DOHH2 (cell line): ENCODE measurements around the gene CBLL1.

Experiments
- H3F3A ChIP-seq: fragments of 200-600 bp; sonication (generic), shearing (Covaris generic); 2 replicates; pipeline ENCODE4 v1.6.0; 2016; ENCODE audit warnings: antibody characterized with exemption, mild to moderate bottlenecking; ENCODE audit not compliant: control insufficient read depth, insufficient read depth
- H3K27ac ChIP-seq: fragments of 200-600 bp; sonication (generic); 2 replicates; pipeline ENCODE4 v1.5.1; 2014; ENCODE audit warnings: low read depth, mild to moderate bottlenecking, low read length, moderate library complexity
- H3K27me3 ChIP-seq: fragments of 200-600 bp; sonication (generic); 2 replicates; pipeline ENCODE4 v1.6.1; 2014; ENCODE audit warnings: mild to moderate bottlenecking, low read length, mixed read lengths; ENCODE audit not compliant: control insufficient read depth
- H3K36me3 ChIP-seq: fragments of 200-600 bp; sonication (generic); 2 replicates; pipeline ENCODE4 v1.6.1; 2014; ENCODE audit warnings: mild to moderate bottlenecking, low read length, moderate library complexity, mixed read lengths; ENCODE audit not compliant: control insufficient read depth
- H3K4me1 ChIP-seq: fragments of 200-600 bp; sonication (generic); 2 replicates; pipeline ENCODE4 v1.6.1; 2014; ENCODE audit warnings: mild to moderate bottlenecking, low read length, mixed read lengths; ENCODE audit not compliant: control insufficient read depth
- H3K4me2 ChIP-seq: fragments of 200-600 bp; sonication (generic); 2 replicates; pipeline ENCODE4 v1.6.0; 2014; ENCODE audit warnings: mild to moderate bottlenecking, low read length, moderate library complexity
- H3K4me3 ChIP-seq: fragments of 200-600 bp; sonication (generic); 2 replicates; pipeline ENCODE4 v1.5.1; 2014; ENCODE audit warnings: mild to moderate bottlenecking, low read length, mixed read lengths
- H3K79me2 ChIP-seq: fragments of 200-600 bp; sonication (generic); 2 replicates; pipeline ENCODE4 v1.6.1; 2014; ENCODE audit warnings: mild to moderate bottlenecking, low read length, mixed read lengths; ENCODE audit not compliant: control insufficient read depth
- H3K9me2 ChIP-seq: fragments of 200-600 bp; sonication (generic); replicated peaks from 2 replicates; pipeline ENCODE4 v1.6.1; 2014; ENCODE audit warnings: mild to moderate bottlenecking, low read length, mixed read lengths; ENCODE audit not compliant: control insufficient read depth
- H3K9me3 ChIP-seq: fragments of 200-600 bp; sonication (generic); 2 replicates; pipeline ENCODE4 v1.6.1; 2014; ENCODE audit warnings: antibody characterized with exemption, low read length, mixed read lengths; ENCODE audit not compliant: control insufficient read depth, insufficient read depth
- H4K20me1 ChIP-seq: fragments of 200-600 bp; sonication (generic); 2 replicates; pipeline ENCODE4 v1.6.0; 2014; ENCODE audit warnings: low read depth, mild to moderate bottlenecking, antibody characterized with exemption, low read length, moderate library complexity; ENCODE audit not compliant: control insufficient read depth, insufficient read depth
- CTCF ChIP-seq: fragments of 200-600 bp; sonication (generic); IDR thresholded peaks from one replicate; pipeline ENCODE4 v1.5.1; 2014; ENCODE audit warnings: antibody characterized with exemption, mild to moderate bottlenecking, low read depth, low read length; ENCODE audit not compliant: poor library complexity, severe bottlenecking
- EZH2phosphoT487 ChIP-seq: fragments of 200-600 bp; sonication (generic); IDR thresholded peaks from 2 replicates; pipeline ENCODE4 v1.6.1; 2017; ENCODE audit warnings: borderline replicate concordance, mild to moderate bottlenecking, antibody characterized with exemption, low read length, moderate library complexity, mixed read lengths

Gene CBLL1

DNA sequence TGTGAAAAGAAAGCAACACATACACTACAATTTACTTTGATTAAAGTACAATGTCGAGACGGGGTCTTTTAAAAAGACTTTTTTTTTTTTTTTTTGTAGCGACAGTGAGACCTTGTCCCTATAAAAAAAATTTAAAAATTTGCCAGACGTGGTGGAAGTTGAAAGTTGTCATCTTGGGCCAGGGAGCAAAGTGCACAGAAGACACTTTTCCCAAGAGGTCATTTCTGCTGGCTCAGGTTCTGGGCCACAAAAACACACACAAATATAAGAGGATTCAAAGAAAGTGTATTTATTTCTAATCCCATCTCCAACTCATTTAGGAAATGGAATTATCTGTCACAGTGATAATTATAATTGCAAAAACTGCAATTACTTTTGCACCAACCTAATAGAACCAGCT, 34.3 kb downstream of the CBLL1 start:
- Histone ChIP-seq H3K36me3 (no peaks in the 10 kb centered on the region), H3K27ac (no peak overlapping the region), H3K79me2 (no peaks in the 10 kb centered on the region), H3K27me3 (peaks cover 18% of the 10 kb centered on the region), H3K9me3 (no peaks in the 10 kb centered on the region), H3K4me3 (no peak overlapping the region), H3K4me2 (no peak overlapping the region), H3K4me1 (no peaks in the 10 kb centered on the region), H3F3A (no peaks in the 10 kb centered on the region), H3K9me2 (no peaks in the 10 kb centered on the region), H4K20me1 (no peaks in the 10 kb centered on the region)
- TF ChIP-seq CTCF, result no peak
- no peak for TF ChIP-seq EZH2phosphoT487

- H3K9me3 ChIP-seq, result no peaks in the 10 kb centered on the region
- no peaks in the 10 kb centered on the region for H3K36me3 ChIP-seq
- H3K79me2 ChIP-seq, result no peaks in the 10 kb centered on the region
- H4K20me1 ChIP-seq, result no peaks in the 10 kb centered on the region
- no peak overlapping the region for H3K4me3 ChIP-seq
- peaks cover 9% of the 10 kb centered on the region; the same call in 1 of the 2 replicates for H3K27me3 ChIP-seq
- H3K9me2 ChIP-seq, result no peaks in the 10 kb centered on the region
- TF ChIP-seq EZH2phosphoT487 (no peak), CTCF (no peak)
- no peaks in the 10 kb centered on the region for H3F3A ChIP-seq
- H3K27ac ChIP-seq, result no peak overlapping the region
- no peak overlapping the region for H3K4me2 ChIP-seq
- H3K4me1 ChIP-seq, result no peaks in the 10 kb centered on the region
Measured at GRCh38 chr7:107779647-107780099, 35.7 kb downstream of the CBLL1 start.

DNA sequence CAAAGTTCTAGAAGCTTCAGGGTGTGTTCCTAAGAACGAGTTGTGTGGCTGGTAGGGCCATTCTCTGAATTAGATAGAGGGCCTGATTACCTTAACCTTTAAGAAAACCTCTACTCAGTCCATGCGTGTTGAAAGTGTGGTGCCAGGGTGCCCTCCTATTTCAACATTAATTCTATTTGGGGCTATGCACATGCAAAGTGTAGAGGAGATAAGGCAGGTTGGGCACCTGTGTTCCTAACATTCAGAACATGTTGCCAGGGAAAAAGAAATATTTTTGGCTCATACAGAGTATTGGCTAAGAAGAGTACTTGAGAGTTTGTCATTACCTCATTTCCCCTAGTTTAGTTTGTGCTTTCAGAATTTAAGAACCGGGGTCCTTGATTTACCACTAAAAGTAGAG, 38.4 kb downstream of the CBLL1 start:
- Histone ChIP-seq H3K27ac (no peak overlapping the region), H4K20me1 (no peaks in the 10 kb centered on the region), H3K9me3 (no peaks in the 10 kb centered on the region), H3K4me2 (no peak overlapping the region), H3K36me3 (no peaks in the 10 kb centered on the region), H3K9me2 (no peaks in the 10 kb centered on the region), H3F3A (no peaks in the 10 kb centered on the region), H3K79me2 (no peaks in the 10 kb centered on the region), H3K4me3 (no peak overlapping the region), H3K27me3 (peaks cover 13% of the 10 kb centered on the region; the same call in 1 of the 2 replicates), H3K4me1 (no peaks in the 10 kb centered on the region)
- TF ChIP-seq CTCF (no peak), EZH2phosphoT487 (no peak)

- Histone ChIP-seq H3K79me2 (no peaks in the 10 kb centered on the region), H3K27ac (no peak overlapping the region), H3K9me2 (no peaks in the 10 kb centered on the region), H3K4me3 (no peak overlapping the region), H3K36me3 (no peaks in the 10 kb centered on the region), H3F3A (no peaks in the 10 kb centered on the region), H3K4me1 (no peaks in the 10 kb centered on the region), H3K9me3 (no peaks in the 10 kb centered on the region), H3K27me3 (peaks cover 19% of the 10 kb centered on the region; the same call in 1 of the 2 replicates), H4K20me1 (no peaks in the 10 kb centered on the region), H3K4me2 (no peak overlapping the region)
- TF ChIP-seq EZH2phosphoT487 (no peak), CTCF (no peak)
Measured at GRCh38 chr7:107783648-107784047, 39.7 kb downstream of the CBLL1 start.
